Effector CD4-positive, alpha-beta T cell (primary cell): ENCODE data around the gene SLC35A1.

ENCODE experiments used
- DNase-seq: peaks from one replicate; pipeline ENCODE4 v3.0.0-alpha.2; 2020

Gene SLC35A1

GRCh38 chr6:87534377-87535047, 61.7 kb downstream of the SLC35A1 start:
- DNase-seq: no peak

- DNase-seq: no peak
These were observed 65.9 kb downstream of the SLC35A1 start for GRCh38 chr6:87538510-87539260.

- DNase-seq: no peak
These were observed 66.8 kb downstream of the SLC35A1 start for GRCh38 chr6:87539554-87539953.

- no peak for DNase-seq
These were observed 67.8 kb downstream of the SLC35A1 start for GRCh38 chr6:87540539-87540938.

GRCh38 chr6:87541041-87541440, 68.3 kb downstream of the SLC35A1 start:
- DNase-seq: no peak

- DNase-seq: no peak
These were observed 69.0 kb downstream of the SLC35A1 start for GRCh38 chr6:87541744-87542143.

- no peak for DNase-seq
These were observed 71.1 kb downstream of the SLC35A1 start for GRCh38 chr6:87543696-87544473.

- no peak for DNase-seq
These were observed 71.6 kb downstream of the SLC35A1 start for GRCh38 chr6:87544474-87544735.

GRCh38 chr6:87551799-87552198, 79.0 kb downstream of the SLC35A1 start:
- no peak for DNase-seq

GRCh38 chr6:87553159-87553765, 80.5 kb downstream of the SLC35A1 start:
- DNase-seq: no peak

- no peak for DNase-seq
These were observed 82.7 kb downstream of the SLC35A1 start for GRCh38 chr6:87555506-87555905.

- no peak for DNase-seq
These were observed 85.7 kb downstream of the SLC35A1 start for GRCh38 chr6:87558446-87558845.

- no peak for DNase-seq
These were observed 88.2 kb downstream of the SLC35A1 start for GRCh38 chr6:87561017-87561416.
